ENCODE data around the gene SLC44A2.

SLC44A2 gene

GRCh38 chr19:10683582-10683981 is 58.2 kb downstream of the SLC44A2 start:
- no peak for DNase-seq

GRCh38 chr19:10685210-10685609 is 59.9 kb downstream of the SLC44A2 start:
- DNase-seq: no peak

DNA sequence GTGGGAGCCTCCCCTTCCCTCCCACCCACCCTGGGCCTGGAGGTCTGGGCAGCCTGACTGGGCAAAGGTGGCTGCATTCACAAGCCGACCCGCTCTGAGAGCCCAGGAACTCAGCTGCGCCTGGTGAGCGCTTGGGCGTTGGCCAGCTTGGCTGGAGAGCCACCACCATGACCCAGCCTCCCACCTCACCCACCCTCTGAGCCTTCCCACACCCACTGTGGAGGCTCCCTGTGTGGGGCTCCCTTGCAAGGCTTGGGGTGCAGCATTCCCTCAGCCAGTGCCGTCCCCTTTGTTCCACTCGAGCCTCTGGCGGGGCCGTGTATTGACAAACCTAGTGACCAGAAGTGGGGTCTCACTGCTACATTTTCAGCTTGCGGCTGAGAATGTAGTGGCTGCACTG is 60.8 kb downstream of the SLC44A2 start:
- no peak for DNase-seq

DNA sequence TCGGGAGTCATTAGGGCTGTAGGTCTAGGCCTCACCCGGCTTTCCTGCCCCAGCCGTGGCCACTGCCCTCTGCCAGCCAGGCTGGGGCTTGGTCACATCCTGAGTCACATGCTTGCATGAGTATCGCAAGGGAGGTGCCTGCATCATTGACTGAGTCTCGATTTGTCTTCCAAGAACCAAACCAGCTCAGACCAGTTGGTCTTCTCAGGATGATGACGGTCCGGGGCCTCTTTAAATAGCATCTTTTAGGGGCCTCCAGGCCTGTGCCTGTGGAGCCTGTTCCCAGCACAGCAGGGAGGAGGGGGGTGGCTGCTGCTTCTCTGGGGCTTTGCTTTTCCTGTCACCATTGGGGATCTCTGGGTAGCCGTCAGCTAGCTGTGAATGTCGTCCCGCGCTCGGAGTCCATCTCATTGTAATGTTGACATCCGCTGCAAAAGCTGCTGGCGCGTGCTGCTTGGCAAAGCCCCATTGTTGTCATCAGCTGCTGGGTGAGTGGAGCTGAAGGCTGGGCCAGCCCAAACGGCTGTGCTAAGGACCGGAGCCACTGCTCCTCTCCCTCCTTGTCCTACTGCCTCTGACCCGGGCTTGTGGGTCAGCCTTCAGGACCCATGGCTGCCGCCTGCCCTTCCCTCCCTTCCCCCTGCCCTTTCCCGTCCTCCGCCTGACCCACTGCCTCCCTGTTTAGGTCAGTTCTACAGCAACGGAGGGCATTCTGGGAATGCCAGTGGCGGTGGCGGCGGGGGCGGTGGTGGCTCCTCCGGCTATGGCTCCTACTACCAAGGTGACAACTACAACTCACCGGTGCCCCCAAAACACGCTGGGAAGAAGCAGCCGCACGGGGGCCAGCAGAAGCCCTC is 61.5 kb downstream of the SLC44A2 start:
- DNase-seq: no peak

DNA sequence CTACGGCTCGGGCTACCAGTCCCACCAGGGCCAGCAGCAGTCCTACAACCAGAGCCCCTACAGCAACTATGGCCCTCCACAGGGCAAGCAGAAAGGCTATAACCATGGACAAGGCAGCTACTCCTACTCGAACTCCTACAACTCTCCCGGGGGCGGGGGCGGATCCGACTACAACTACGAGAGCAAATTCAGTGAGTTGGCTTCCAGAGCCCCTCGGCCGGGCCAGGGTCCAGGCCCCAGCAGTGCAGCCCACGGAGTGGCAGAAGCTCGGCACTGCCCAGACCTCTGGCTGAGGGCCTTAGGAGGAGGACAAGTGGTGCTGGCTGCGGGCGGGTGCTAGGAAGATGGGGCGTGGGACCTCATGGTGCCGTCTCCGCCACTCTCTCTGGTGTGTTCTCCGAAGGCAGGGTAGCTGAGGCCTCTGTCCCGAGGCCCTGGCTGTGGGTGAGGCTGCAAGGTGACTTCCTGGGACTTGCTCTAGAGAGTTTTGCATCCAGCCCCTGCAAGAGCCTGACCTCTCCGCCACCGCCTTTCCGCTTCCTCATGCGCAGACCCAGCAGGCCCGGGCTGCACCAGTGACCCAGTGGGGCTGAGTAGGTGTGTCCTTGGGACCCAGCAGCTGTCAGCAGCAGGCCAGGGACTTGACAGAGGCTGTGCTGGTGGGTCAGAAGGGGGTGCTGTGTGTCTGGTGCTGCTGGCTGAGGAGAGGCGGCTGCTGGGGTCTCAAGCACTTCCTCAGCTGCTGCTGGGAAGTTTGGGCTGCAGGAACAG is 62.4 kb downstream of the SLC44A2 start:
- no peak for DNase-seq

DNA sequence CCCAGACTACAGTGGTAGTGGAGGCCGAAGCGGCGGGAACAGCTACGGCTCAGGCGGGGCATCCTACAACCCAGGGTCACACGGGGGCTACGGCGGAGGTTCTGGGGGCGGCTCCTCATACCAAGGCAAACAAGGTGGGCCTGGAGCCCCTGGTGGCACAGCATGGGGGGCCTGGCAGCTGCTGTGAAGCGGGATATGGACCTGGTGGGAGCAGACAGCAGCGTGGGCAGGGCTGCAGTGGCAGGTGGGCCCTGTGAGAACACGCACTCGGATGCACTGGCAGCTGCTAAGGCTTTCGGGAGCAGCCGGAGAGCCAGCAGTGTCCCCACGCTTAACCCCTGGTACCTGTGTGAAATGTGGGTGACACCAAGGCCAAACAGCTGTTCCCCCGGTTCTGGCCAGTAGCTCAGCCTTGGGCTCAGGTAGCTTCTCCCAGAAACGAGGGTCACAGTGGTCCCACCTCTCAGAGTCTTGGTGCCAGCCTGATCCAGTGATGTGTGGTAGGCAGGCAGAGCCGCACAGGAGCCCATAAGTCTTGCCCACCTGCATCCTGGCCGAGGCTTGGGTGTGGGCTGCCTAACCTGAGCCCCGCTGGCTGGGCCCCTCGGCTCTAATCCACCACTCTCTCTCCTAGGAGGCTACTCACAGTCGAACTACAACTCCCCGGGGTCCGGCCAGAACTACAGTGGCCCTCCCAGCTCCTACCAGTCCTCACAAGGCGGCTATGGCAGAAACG is 63.4 kb downstream of the SLC44A2 start:
- DNase-seq: no peak

- DNase-seq: no peak
Measured at GRCh38 chr19:10690341-10690781, 65.0 kb downstream of the SLC44A2 start.

DNA sequence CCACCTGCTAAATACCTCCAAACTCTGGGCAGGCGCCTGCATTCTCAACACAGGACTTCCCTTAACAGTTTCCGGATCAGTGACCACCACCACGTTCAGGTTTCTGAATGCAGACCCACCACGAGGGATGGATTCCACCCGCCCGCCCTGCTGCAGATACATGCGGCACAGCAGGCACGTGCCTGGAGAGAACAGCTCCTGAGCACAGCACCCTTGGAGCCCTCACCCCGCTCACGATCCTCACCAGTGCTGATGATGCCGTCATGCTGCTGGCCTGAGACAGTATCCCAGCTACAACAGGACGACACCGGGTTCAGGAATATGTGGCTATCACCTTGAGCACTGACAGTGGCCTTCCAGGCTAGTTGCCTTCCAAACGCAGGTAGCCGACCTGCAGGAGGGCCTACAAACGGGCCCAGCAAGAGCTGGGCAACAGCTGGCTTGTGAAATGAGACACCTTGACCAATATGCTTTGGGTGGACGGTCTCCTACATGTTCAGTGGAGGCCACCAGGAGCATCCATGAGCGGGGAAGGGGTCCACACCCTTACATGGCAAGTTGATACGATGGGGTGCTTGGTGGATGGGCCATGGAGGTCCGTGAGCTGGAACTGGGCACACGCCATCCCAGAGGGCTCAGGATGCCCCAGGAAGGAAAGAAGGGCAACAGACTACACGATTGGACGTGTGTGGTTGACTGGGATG is 66.0 kb downstream of the SLC44A2 start:
- DNase-seq: no peak

- no peak for DNase-seq
Measured at GRCh38 chr19:10691883-10692282, 66.5 kb downstream of the SLC44A2 start.

GRCh38 chr19:10692673-10693264 is 67.4 kb downstream of the SLC44A2 start:
- DNase-seq: no peak
